GM19238 (cell line): ENCODE data around the gene FMNL1.
A peak's percentile ranks its signal among the peaks of the same experiment; 100 is the strongest.

ENCODE experiments used
- DNase-seq: peaks from one replicate; pipeline ENCODE4 v3.0.0; 2011; ENCODE audit warnings: low spot score; ENCODE audit not compliant: insufficient read length

Gene FMNL1

DNA sequence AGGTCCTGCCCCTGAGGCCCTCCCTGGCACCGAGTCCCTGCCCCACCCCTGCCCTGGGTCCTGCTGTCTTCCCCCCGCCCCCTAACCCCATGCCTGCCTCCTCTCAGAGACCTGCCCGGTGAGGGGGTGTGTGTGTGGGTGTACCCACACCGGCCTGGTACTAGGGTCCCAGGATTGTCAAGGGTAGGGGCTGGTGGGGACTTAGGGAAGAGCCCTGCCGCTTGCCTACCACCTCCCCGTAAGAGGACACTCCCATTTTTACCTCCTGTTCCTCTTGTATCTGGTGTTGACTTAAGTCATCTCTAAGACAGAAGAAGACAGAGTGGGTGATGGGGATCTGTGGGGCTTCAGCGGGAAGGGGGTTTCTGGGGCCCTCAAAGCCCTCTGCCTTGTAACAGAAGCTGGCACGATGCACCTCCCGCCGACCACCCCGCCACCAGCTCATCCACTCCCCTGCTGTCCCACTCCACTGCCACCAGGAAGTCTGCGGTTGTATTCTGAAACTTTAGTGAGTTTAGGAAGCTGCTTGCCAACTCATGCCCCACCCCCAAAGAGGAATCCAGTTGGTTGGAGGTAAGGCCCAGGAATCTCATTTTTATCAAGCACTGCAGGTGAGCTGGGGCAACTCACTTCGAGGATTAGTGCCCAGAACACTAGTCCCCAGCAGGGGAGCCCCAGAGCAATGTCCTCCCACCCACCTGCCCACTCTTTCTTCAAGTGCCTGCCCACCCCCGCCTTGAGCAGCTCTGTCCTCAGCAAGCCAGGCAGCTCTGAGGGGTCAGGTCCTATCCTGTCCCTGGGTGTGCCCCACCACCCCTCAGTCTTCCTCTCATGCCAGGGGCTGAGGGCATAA lies 34.7 kb downstream of the FMNL1 start:
- DNase-seq, result no peak

DNA sequence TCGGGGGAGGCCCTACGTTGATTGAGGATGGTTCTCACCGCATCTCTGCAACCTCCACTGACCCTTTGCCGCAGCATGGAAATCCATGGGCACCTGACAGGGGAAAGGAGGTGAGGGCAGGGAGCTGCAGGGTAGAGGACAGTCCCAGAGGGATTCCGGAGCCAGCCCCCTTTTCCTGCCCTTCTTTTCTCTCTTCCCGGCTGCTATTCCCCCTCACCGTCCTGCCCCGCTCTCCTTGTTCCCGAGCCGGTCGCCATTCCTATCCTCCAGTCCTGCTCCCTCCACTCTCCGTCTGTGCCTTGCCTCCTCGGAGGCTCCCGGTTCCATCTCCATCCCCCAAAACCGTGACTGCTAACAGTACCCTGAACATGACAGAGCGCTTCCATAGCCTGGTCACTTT lies 35.4 kb downstream of the FMNL1 start:
- DNase-seq, result no peak

GRCh38 chr17:45258981-45259380 lies 37.3 kb downstream of the FMNL1 start:
- DNase-seq, result no peak

GRCh38 chr17:45260204-45260783 lies 38.6 kb downstream of the FMNL1 start:
- no peak for DNase-seq

DNA sequence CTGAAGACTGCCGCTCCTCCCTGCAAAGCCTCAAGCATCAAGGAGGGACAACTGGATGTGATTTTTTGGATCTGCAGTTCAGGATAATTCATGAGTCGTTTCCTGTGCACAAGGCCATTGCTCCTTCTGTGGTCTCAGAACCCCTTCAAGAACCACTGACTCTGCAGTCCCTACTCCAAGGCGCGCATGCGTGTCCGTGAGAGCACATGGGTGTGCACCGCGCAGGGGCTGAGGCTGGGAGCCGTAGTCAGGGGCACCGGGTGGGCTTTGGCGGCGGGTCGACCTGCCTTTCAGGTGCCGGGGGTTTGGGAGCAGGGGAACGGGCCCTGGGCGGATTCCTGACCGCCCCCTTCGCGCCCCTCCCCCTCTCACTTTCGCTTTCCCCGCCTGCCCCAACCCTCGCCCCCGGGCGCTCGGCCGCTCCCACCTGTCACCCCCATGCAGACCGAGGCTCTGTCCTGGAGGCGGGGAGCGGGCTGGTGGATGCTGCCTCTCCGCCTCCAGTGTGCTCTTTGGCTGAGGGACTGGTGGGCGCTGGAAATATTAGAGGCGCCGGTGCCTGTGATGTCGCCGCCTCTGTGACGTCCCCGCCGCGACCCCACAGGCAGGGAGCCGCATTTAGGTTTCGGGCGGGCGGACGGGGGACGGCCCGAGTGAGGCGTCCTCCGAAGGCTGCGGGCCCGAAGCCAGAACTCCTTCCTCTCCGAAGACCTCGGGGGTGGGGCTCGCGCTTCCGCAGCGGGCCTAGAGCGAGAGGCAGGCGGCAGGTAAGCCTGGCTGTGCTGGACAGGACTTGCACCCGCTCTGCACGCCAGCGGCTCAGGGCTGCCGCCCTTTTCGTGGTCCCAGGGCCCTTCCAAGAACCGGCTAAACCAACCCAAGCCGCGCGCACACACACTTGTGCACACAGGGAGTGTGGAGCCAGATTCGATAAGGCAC lies 40.2 kb downstream of the FMNL1 start, which contains the start of gene SPATA32:
TSS of gene SPATA32 (minus strand) at position 518 of the 939 bp plus-strand sequence. CDS start at position 440, 78 bp downstream.
- DNase-seq, result peak; percentile 80

- no peak for DNase-seq
Measured at GRCh38 chr17:45262516-45263476, 41.1 kb downstream of the FMNL1 start.

- DNase-seq, result no peak
Measured at GRCh38 chr17:45263477-45263860, 41.8 kb downstream of the FMNL1 start.

GRCh38 chr17:45264430-45264829 lies 42.7 kb downstream of the FMNL1 start:
- DNase-seq, result no peak

GRCh38 chr17:45264988-45265387 lies 43.3 kb downstream of the FMNL1 start:
- DNase-seq, result no peak

DNA sequence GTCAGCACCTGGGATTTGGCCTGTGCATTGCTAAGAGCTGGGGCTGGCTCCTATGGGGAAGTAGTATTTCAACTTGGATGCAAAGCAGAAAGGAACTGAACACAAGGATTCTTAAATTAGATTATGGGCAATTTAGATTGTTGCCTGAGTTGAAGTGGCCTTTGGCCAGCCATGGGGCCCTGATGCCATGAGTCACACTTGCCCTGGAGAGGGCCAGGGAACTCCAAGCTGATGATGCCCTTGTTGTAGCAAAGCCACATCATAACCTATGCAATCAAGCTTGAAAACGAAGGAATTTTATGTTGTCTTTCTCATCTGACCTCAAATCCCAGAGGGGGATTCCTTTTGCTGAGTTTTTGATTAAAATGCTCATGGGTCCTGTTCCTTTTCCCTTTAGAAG lies 44.1 kb downstream of the FMNL1 start:
- no peak for DNase-seq

GRCh38 chr17:45266372-45266926 lies 44.8 kb downstream of the FMNL1 start:
- no peak for DNase-seq

DNA sequence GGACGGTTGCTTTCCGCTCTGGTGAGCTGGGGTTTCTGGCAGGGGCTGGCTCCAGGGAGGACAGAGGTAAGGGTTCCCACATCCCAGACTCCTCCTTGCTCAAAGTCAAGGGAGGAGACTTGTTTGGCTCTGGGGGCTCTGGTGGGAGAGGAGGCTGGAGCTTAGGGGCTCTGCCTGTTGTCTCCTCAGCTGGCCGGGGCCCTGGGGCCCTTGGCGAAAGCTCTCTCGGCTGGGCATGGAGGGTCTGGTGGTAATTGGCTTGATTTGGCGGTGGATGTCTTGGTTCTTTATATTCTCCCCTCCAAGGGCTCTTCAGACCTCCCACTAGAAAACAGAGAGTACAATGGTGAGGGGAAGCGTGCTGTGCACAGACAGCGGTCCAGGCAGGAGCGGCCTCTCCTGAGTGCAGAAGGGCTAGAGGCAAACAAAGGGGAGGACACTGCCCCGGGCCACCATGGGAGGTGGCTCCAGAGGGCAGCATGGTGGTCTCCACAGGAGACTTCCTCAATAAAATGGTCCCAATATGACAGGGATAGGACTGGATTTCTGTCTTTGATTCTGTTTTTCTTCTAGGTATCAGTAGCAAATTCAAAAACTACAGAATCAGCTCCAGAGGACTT lies 45.9 kb downstream of the FMNL1 start:
- DNase-seq, result no peak

DNA sequence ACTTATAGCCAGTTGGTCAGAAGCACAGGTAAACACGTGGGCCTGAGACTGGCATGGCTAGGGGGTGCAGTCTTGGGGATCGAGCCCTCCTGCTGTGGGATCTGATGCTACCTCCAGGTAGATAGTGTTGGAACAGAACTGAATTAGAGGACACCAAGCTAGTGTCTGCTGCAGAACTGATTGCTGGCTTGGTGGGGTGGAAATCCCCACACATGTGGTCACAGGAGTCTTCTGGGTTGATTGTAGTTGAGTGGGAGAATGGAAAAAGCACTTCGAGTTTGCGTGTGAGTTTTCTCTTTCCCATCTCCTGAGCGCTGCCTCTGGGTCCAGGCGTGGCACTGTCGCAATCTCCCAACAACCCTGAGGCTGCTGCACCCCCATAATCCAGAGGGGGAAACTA lies 48.2 kb downstream of the FMNL1 start:
- DNase-seq, result no peak

DNA sequence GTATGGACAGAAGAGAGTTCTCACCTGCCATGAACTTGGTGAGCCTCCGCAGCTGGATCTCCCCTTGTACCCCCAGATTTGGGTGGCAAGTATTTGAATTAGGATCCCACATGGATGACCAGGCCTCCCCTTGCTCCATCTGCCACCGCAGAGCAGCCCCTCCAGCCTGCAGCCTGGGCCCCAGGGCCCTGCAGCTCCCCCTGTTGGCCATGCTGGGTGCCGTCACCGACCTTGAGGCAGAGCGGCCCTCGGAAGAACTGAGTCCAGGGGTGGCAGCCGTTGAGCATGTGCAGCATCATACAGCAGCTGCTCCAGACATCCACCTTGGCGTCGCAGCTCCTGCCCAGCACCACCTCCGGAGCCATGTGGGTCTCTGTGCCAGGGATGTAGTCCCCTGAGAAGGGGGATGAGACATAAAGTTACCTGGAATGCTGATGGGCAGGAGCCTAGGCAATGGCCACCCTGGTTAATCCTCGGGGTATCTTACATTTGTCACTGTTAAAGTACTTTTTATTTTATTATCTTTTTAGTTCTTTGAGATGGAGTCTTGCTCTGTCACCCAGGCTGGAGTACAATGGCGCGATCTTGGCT lies 49.2 kb downstream of the FMNL1 start:
- DNase-seq, result no peak

GRCh38 chr17:45271603-45272002 lies 49.9 kb downstream of the FMNL1 start:
- DNase-seq, result no peak

GRCh38 chr17:45273551-45273957 lies 51.9 kb downstream of the FMNL1 start:
- no peak for DNase-seq

- no peak for DNase-seq
Measured at GRCh38 chr17:45274033-45274432, 52.3 kb downstream of the FMNL1 start.

GRCh38 chr17:45276031-45276430 lies 54.3 kb downstream of the FMNL1 start:
- DNase-seq, result no peak

GRCh38 chr17:45277216-45277849 lies 55.6 kb downstream of the FMNL1 start:
- peak; percentile 84 for DNase-seq
